SK-N-SH (cell line): ENCODE results near the gene FBN1. TPM values are rescaled to one million over a fixed set of nuclear protein-coding genes. Genes with fewer than 3 reads are reported as not detected.

Experiments
- CTCF ChIA-PET: fragments of 300-600, 350-600 bp; formaldehyde crosslinking; extraction: SDS; loops from one replicate; lab custom pipeline; 2021; lab: Yijun Ruan, JAX
- POLR2A ChIA-PET: fragments of 350-600 bp; sonication (Branson Sonifier 250); formaldehyde crosslinking; extraction: SDS; loops from one replicate; lab custom pipeline; 2020; ENCODE audit warnings: antibody characterized with exemption, inconsistent platforms; lab: Yijun Ruan, JAX
- DNase-seq: peaks from one replicate; pipeline ENCODE4 v3.0.0; 2012
- H2AFZ ChIP-seq: fragments of 200-600 bp; sonication (generic); 2 replicates; pipeline ENCODE4 v1.8.1; 2016; ENCODE audit warnings: antibody characterized with exemption, mild to moderate bottlenecking, low read depth
- H3F3A ChIP-seq: fragments of 200-600 bp; sonication (generic); replicated peaks from 2 replicates; pipeline ENCODE3; 2016; ENCODE audit warnings: antibody characterized with exemption, mild to moderate bottlenecking; ENCODE audit not compliant: insufficient read depth
- H3K27ac ChIP-seq, 2 experiments: fragments of 200-500 bp in 1 of 2; fragments of 200-600 bp in 1 of 2; sonication (Bioruptor generic) in 1 of 2; sonication (generic), shearing (Covaris generic) in 1 of 2; 2 replicates each; pipeline versions ENCODE4 v1.5.1 to v1.6.1; 2014 to 2016; ENCODE audit warnings: low read depth in 2 of 2, inconsistent platforms in 1 of 2, low read length in 1 of 2, mild to moderate bottlenecking in 1 of 2, mixed read lengths in 1 of 2
- H3K27me3 ChIP-seq: fragments of 200-600 bp; sonication (generic), shearing (Covaris generic); 2 replicates; pipeline ENCODE4 v1.6.1; 2016; ENCODE audit warnings: mixed run types; ENCODE audit not compliant: insufficient read depth
- H3K36me3 ChIP-seq, 2 experiments: fragments of 200-500 bp in 1 of 2; fragments of 200-600 bp in 1 of 2; sonication (Bioruptor generic) in 1 of 2; sonication (generic) in 1 of 2; replicated peaks in 1 of 2; 2 replicates each; pipeline versions ENCODE3 to v1.5.1; 2014 to 2016; ENCODE audit warnings: low read length in 1 of 2, mild to moderate bottlenecking in 1 of 2; ENCODE audit not compliant: insufficient read depth in 2 of 2, control insufficient read depth in 1 of 2
- H3K4me1 ChIP-seq, 2 experiments: fragments of 200-500 bp in 1 of 2; fragments of 200-600 bp in 1 of 2; sonication (Bioruptor generic) in 1 of 2; sonication (generic), shearing (Covaris generic) in 1 of 2; 2 replicates each; pipeline versions ENCODE4 v1.5.1 to v1.6.1; 2014 to 2016; ENCODE audit warnings: low read depth in 1 of 2, low read length in 1 of 2, mixed run types in 1 of 2; ENCODE audit not compliant: insufficient read depth in 2 of 2, control insufficient read depth in 1 of 2
- H3K4me2 ChIP-seq: fragments of 200-600 bp; sonication (generic), shearing (Covaris generic); 2 replicates; pipeline ENCODE4 v1.6.1; 2017; ENCODE audit warnings: mixed run types
- H3K4me3 ChIP-seq, 2 experiments: fragments of 200-500 bp in 1 of 2; fragments of 200-600 bp in 1 of 2; sonication (Bioruptor generic) in 1 of 2; sonication (generic), shearing (Covaris generic) in 1 of 2; 2 replicates each; pipeline versions ENCODE4 v1.5.1 to v1.8.1; 2014 to 2016; ENCODE audit warnings: low read depth in 2 of 2, inconsistent platforms in 1 of 2, low read length in 1 of 2, mild to moderate bottlenecking in 1 of 2, mixed read lengths in 1 of 2, moderate library complexity in 1 of 2
- H3K79me2 ChIP-seq: fragments of 200-600 bp; sonication (generic); 2 replicates; pipeline ENCODE4 v1.8.1; 2017; ENCODE audit warnings: mild to moderate bottlenecking; ENCODE audit not compliant: insufficient read depth
- H3K9ac ChIP-seq: fragments of 200-600 bp; sonication (generic); 2 replicates; pipeline ENCODE4 v1.6.1; 2017; ENCODE audit warnings: mixed run types
- H3K9me2 ChIP-seq: fragments of 200-600 bp; sonication (generic); 2 replicates; pipeline ENCODE4 v1.6.1; 2017; ENCODE audit warnings: mixed run types
- H3K9me3 ChIP-seq: fragments of 200-600 bp; sonication (generic); 2 replicates; pipeline ENCODE4 v1.6.1; 2017; ENCODE audit warnings: mixed run types, mild to moderate bottlenecking, moderate library complexity
- H4K20me1 ChIP-seq: fragments of 200-600 bp; sonication (generic); 2 replicates; pipeline ENCODE4 v1.6.1; 2017; ENCODE audit warnings: mild to moderate bottlenecking, mixed run types; ENCODE audit not compliant: insufficient read depth
- CTCF ChIP-seq: fragments of 200-600 bp; sonication (generic); IDR thresholded peaks from 2 replicates; pipeline ENCODE4 v1.6.1; 2017; ENCODE audit warnings: antibody characterized with exemption, mild to moderate bottlenecking, moderate library complexity
- EZH2phosphoT487 ChIP-seq: fragments of 200-600 bp; sonication (generic); IDR thresholded peaks from 2 replicates; pipeline ENCODE4 v1.6.1; 2017; ENCODE audit warnings: low read depth, mixed run types, mild to moderate bottlenecking, antibody characterized with exemption, moderate library complexity, borderline replicate concordance
- FOXJ3 ChIP-seq: sonication (generic); formaldehyde crosslinking; IDR thresholded peaks from 2 replicates; pipeline ENCODE4 v1.5.1; 2020; ENCODE audit warnings: mild to moderate bottlenecking, missing genetic modification reagents
- FOXM1 ChIP-seq: IDR thresholded peaks from 2 replicates; pipeline ENCODE4 v1.4.0; 2012; ENCODE audit warnings: low read depth, mild to moderate bottlenecking
- GABPA ChIP-seq: IDR thresholded peaks from 2 replicates; pipeline ENCODE4 v1.4.0; 2012; ENCODE audit warnings: low read depth, mild to moderate bottlenecking
- GATA2 ChIP-seq: sonication (generic); formaldehyde crosslinking; IDR thresholded peaks from 2 replicates; pipeline ENCODE4 v1.5.0; 2020; ENCODE audit warnings: mild to moderate bottlenecking, missing genetic modification reagents
- MXI1 ChIP-seq: IDR thresholded peaks from 2 replicates; pipeline ENCODE4 v1.6.1; 2012; ENCODE audit warnings: mild to moderate bottlenecking, low read depth, low read length, improper control_type of control experiment
- NRF1 ChIP-seq: IDR thresholded peaks from 2 replicates; pipeline ENCODE4 v1.6.1; 2012; ENCODE audit warnings: low read depth, mild to moderate bottlenecking, low read length
- PBX3 ChIP-seq: IDR thresholded peaks from 2 replicates; pipeline ENCODE4; 2012
- POLR2AphosphoS5 ChIP-seq: IDR thresholded peaks from 2 replicates; pipeline ENCODE4 v1.6.1; 2012; ENCODE audit warnings: low read depth, low read length
- RCOR1 ChIP-seq: fragments of 150-350 bp; IDR thresholded peaks from 2 replicates; pipeline ENCODE4 v1.6.1; 2017; ENCODE audit warnings: antibody characterized with exemption, low read length
- RFX5 ChIP-seq: IDR thresholded peaks from 2 replicates; pipeline ENCODE4 v1.6.1; 2012; ENCODE audit warnings: mild to moderate bottlenecking, improper control_type of control experiment, low read length
- RXRA ChIP-seq: IDR thresholded peaks from 2 replicates; pipeline ENCODE4 v1.4.0; 2012; ENCODE audit warnings: low read depth, mild to moderate bottlenecking, borderline replicate concordance
- SIN3A ChIP-seq: IDR thresholded peaks from 2 replicates; pipeline ENCODE4 v1.6.1; 2012; ENCODE audit warnings: low read depth, mild to moderate bottlenecking, low read length, moderate library complexity, borderline replicate concordance
- TCF12 ChIP-seq: IDR thresholded peaks from 2 replicates; pipeline ENCODE4 v1.4.0; 2012
- USF1 ChIP-seq: IDR thresholded peaks from 2 replicates; pipeline ENCODE4 v1.4.0; 2012; ENCODE audit warnings: low read depth, borderline replicate concordance
- YY1 ChIP-seq: IDR thresholded peaks from 2 replicates; pipeline ENCODE4 v1.4.0; 2012; ENCODE audit warnings: low read depth, mild to moderate bottlenecking
- WGBS: methylation state at CpG from one replicate; pipeline ENCODE4 v1.1.6; 2017; ENCODE audit warnings: low lambda C conversion rate; 5-methylcytosine and 5-hydroxymethylcytosine counted together
- polyA plus RNA-seq, 3 experiments: library from polyadenylated mRNA; depleted of rRNA; stranded (reverse); fragments of >200 nt; gene quantifications; 2 replicates each; pipeline ENCODE4 v1.2.3, GENCODE V29; 2012

FBN1 gene
- polyA plus RNA-seq, 1 of the 3 experiments (the other 2 are of a cell fraction) = 248 TPM

- TF ChIP-seq YY1 = no peak
- TF ChIP-seq EZH2phosphoT487 = no peak
- no peak for TF ChIP-seq FOXJ3
- TF ChIP-seq RCOR1 = no peak
- TF ChIP-seq FOXM1 = no peak
- TF ChIP-seq SIN3A = no peak
- no peak for TF ChIP-seq GABPA
These were observed 219.5 kb downstream of the FBN1 start (continued) for GRCh38 chr15:48426044-48426443.

DNA sequence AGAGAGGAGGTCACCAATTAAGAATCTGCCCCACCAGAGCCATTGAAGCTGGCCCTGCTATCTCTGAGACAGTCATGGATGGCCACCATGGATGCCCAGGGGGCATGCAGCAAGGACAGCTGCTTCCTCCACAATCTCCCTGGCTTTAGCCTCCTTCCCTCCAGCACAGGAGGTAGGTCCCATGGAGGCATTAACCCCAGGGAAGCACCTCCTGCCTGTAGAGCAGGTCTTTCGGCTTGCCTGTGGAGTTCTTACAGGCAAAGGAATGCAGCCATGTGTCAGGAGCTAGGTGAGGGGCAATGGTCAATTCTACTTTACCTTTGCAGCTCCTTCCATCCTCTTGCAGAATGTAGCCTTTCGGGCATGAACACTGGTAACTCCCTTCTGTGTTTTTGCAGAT is 220.5 kb downstream of the FBN1 start:
- Histone ChIP-seq H3K4me3 (no peak overlapping the region), H3K36me3 (peaks cover 80 to 93% of the 10 kb centered on the region in 2 experiments), H3K4me2 (no peak overlapping the region), H3K27me3 (no peaks in the 10 kb centered on the region), H3K27ac (peak overlapping the region in 1 of 2 experiments; percentile 19; a peak in 2 of 4 replicates), H2AFZ (no peak overlapping the region), H3K4me1 (peaks cover 0 to 37% of the 10 kb centered on the region in 2 experiments; a peak in 3 of 4 replicates), H4K20me1 (no peaks in the 10 kb centered on the region), H3K9ac (no peak overlapping the region), H3K9me3 (no peaks in the 10 kb centered on the region), H3K79me2 (peaks cover 16% of the 10 kb centered on the region; the same call in 1 of the 2 replicates), H3K9me2 (no peaks in the 10 kb centered on the region), H3F3A (peaks cover 66% of the 10 kb centered on the region)
- ChIA-PET POLR2A (no interaction called here), CTCF (interaction anchor here (0.9 kb wide), 1 partner anchor 13 kb away, joined by 3 read pairs; no protein-coding TSS in a partner anchor)
- no peak for DNase-seq
- 90% methylated on average over 2 of the region's 2 CpGs for WGBS
- TF ChIP-seq RXRA (no peak), CTCF (no peak), TCF12 (no peak)

GRCh38 chr15:48423896-48424475 is 221.5 kb downstream of the FBN1 start:
- Histone ChIP-seq H3K4me3 (no peak overlapping the region), H3K4me1 (peaks cover 2 to 36% of the 10 kb centered on the region in 2 experiments), H3K9me2 (no peaks in the 10 kb centered on the region), H3K79me2 (peaks cover 12% of the 10 kb centered on the region; the same call in 1 of the 2 replicates), H3K27me3 (no peaks in the 10 kb centered on the region), H3F3A (peaks cover 61% of the 10 kb centered on the region), H3K27ac (peak overlapping the region in 1 of 2 experiments; percentile 19; a peak in 1 of 4 replicates), H3K36me3 (peaks cover 80 to 93% of the 10 kb centered on the region in 2 experiments), H3K9me3 (no peaks in the 10 kb centered on the region), H3K9ac (no peak overlapping the region), H3K4me2 (no peak overlapping the region), H4K20me1 (no peaks in the 10 kb centered on the region), H2AFZ (no peak overlapping the region)
- TF ChIP-seq FOXM1 (no peak), SIN3A (no peak), MXI1 (no peak), GATA2 (CRISPR knock-in tag) (no peak), TCF12 (no peak), PBX3 (no peak), RCOR1 (no peak), RFX5 (no peak), RXRA (no peak), YY1 (no peak), NRF1 (no peak), POLR2AphosphoS5 (no peak), USF1 (no peak)
- no peak for DNase-seq
- ChIA-PET POLR2A (no interaction called here), CTCF (interaction anchor here (0.9 to 1.3 kb wide), 2 partner anchors 17 to 18 kb away, joined by 3 read pairs; no protein-coding TSS in a partner anchor)
- WGBS = 84% methylated on average over 2 of the region's 2 CpGs
